Transverse colon (tissue), 3 donors: ENCODE measurements around the gene RFLNA.

Experiments used
- EP300 ChIP-seq: sonication (generic); formaldehyde crosslinking; IDR thresholded peaks from one replicate; pipeline ENCODE4 v1.6.1; 2017; ENCODE audit warnings: antibody characterized with exemption, low read depth
- POLR2A ChIP-seq: fragments of 450-650 bp; IDR thresholded peaks from one replicate; pipeline ENCODE4 v1.6.1; 2016; ENCODE audit warnings: antibody characterized with exemption, mild to moderate bottlenecking, moderate library complexity
- TF ChIP-seq, protein P1 (sequence below), 5 experiments: fragments of 200-600 bp in 3 of 5; fragments of 450-650 bp in 2 of 5; sonication (generic) in 3 of 5; IDR thresholded peaks; 1 replicate in 2 of 5; 2 replicates in 3 of 5; pipeline ENCODE4 v1.5.1; 2016 to 2017; ENCODE audit warnings: antibody characterized with exemption in 5 of 5, inconsistent platforms in 3 of 5, mild to moderate bottlenecking in 2 of 5, moderate library complexity in 1 of 5

GRCh38 chr12:124304314-124304790, 9.5 kb downstream of the RFLNA start:
- TF ChIP-seq EP300 (no peak), POLR2A (no peak)
- TF ChIP-seq, protein P1, sequence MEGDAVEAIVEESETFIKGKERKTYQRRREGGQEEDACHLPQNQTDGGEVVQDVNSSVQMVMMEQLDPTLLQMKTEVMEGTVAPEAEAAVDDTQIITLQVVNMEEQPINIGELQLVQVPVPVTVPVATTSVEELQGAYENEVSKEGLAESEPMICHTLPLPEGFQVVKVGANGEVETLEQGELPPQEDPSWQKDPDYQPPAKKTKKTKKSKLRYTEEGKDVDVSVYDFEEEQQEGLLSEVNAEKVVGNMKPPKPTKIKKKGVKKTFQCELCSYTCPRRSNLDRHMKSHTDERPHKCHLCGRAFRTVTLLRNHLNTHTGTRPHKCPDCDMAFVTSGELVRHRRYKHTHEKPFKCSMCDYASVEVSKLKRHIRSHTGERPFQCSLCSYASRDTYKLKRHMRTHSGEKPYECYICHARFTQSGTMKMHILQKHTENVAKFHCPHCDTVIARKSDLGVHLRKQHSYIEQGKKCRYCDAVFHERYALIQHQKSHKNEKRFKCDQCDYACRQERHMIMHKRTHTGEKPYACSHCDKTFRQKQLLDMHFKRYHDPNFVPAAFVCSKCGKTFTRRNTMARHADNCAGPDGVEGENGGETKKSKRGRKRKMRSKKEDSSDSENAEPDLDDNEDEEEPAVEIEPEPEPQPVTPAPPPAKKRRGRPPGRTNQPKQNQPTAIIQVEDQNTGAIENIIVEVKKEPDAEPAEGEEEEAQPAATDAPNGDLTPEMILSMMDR (IDR thresholded peaks at IDR 0.05): no peak
